Measurements from ENCODE around the gene TTLL4.

DNA sequence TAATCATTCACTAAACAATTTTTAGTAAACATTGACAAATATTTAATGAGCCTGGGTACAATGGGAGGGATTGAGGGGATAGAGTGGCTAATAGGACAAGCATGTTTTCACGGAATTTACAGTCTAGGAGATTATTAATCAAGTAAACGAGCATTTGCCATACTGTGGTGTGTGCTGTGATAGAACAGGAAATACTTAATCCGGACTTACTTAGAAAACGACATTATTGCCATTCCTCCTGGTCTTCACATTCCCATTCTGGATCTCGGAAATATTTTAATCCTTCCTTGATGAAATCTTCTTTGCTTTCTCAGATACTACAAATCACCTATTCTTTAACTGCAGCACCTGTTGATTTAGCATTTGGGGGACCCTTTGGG lies 905 bp downstream of the TTLL4 start:
- no peak for TF ChIP-seq EP300 (IDR thresholded peaks at IDR 0.05)
- TF ChIP-seq, protein P1, sequence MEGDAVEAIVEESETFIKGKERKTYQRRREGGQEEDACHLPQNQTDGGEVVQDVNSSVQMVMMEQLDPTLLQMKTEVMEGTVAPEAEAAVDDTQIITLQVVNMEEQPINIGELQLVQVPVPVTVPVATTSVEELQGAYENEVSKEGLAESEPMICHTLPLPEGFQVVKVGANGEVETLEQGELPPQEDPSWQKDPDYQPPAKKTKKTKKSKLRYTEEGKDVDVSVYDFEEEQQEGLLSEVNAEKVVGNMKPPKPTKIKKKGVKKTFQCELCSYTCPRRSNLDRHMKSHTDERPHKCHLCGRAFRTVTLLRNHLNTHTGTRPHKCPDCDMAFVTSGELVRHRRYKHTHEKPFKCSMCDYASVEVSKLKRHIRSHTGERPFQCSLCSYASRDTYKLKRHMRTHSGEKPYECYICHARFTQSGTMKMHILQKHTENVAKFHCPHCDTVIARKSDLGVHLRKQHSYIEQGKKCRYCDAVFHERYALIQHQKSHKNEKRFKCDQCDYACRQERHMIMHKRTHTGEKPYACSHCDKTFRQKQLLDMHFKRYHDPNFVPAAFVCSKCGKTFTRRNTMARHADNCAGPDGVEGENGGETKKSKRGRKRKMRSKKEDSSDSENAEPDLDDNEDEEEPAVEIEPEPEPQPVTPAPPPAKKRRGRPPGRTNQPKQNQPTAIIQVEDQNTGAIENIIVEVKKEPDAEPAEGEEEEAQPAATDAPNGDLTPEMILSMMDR (IDR thresholded peaks at IDR 0.05), result no peak

Measured in suprapubic skin (tissue), 3 donors.